ENCODE results near the gene KIAA0232.
"Not testable (repeated sequence)": the region's sequence is repeated elsewhere in the genome, so short reads cannot be mapped to it uniquely, and the experiment has no call there.

The KIAA0232 gene

DNA sequence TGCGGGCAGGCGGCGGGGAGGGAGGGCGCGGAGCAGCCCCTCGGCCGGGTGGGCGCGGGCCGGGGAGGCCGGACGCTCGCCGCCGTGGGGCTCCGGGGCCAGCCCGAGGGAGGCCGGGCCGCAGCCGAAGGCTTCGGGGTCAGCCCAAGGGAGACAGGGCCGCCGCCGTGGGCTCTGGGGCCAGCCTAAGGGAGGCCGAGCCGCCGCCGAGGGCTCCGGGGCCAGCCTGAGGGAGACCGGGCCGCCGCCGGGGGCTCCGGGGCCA, 251 bp downstream of the KIAA0232 start:
- TF ChIP-seq, protein P1, sequence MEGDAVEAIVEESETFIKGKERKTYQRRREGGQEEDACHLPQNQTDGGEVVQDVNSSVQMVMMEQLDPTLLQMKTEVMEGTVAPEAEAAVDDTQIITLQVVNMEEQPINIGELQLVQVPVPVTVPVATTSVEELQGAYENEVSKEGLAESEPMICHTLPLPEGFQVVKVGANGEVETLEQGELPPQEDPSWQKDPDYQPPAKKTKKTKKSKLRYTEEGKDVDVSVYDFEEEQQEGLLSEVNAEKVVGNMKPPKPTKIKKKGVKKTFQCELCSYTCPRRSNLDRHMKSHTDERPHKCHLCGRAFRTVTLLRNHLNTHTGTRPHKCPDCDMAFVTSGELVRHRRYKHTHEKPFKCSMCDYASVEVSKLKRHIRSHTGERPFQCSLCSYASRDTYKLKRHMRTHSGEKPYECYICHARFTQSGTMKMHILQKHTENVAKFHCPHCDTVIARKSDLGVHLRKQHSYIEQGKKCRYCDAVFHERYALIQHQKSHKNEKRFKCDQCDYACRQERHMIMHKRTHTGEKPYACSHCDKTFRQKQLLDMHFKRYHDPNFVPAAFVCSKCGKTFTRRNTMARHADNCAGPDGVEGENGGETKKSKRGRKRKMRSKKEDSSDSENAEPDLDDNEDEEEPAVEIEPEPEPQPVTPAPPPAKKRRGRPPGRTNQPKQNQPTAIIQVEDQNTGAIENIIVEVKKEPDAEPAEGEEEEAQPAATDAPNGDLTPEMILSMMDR (IDR thresholded peaks at IDR 0.05; ENCODE audit: insufficient read depth, low read depth, low read length, missing control alignments): no peak
- H3K4me3 ChIP-seq (ENCODE audit: low read depth, low read length): peak overlapping the region; percentile 90
- no peak for DNase-seq (ENCODE audit: low read depth)

DNA sequence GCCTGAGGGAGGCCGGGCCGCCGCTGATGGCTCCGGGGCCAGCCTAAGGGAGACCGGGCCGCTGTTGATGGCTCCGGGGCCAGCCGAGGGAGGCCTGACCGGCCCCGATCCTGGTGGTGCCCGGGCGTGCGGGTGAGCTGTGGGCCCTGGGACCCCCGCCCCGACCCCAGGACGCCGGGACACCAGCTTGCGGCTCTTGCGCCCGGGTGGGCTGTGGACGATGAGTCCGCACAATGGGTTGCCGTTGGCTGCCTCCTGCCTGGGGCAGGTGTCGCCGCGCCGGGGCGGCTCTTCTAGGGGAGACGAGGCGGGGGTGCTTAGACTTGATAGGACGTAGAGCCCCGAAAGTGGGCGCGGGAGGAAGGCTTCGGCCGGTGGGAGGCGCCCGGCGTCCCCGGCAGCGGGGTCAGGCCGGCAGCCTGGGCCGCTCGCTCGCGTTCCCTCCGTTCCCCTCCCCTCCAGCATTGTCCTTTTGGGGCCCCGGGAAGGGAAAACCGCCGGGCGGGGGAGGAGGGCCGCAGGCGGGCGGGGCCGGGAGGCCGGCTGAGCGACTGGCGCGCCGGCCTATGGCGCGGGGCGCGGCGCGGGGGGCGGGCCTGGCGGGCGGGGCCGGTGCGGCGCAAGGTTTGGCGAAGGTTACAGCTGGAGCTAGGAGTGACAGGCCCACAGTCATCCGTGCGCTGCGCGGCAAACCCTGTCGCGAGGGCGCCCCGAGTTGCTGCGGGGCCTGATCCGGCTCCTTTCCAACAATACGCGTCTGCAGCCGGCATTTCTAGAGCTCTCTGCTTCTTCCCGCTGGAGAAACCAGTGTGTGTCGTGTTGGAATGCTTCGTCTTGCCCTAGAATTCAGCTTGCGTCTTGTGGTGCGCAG, 819 bp downstream of the KIAA0232 start:
- peak; percentile 89 for DNase-seq (ENCODE audit: low read depth)
- TF ChIP-seq, protein P1 (IDR thresholded peaks at IDR 0.05; ENCODE audit: insufficient read depth, low read depth, low read length, missing control alignments): peak; percentile 11
- H3K4me3 ChIP-seq (ENCODE audit: low read depth, low read length): peak overlapping the region; percentile 90

DNA sequence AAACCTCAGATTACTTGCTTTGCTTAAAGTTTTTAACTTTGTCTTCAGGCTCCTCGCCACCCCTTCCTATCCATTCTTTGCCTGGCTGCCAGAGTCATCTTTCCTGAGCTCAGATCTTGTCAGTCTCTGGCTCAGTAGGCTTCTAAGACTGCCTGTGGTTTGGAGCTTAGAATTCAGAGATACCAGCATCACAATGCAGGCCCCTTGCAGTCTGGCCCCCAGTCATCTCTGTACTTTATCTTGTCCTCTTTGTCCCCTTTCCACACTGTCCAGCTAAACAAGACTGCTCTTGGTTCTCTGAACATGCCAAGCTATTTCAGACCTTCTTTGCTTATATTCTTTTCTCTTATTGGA, 3.0 kb downstream of the KIAA0232 start:
- TF ChIP-seq, protein P1 (IDR thresholded peaks at IDR 0.05; ENCODE audit: insufficient read depth, low read depth, low read length, missing control alignments): no peak
- no peak overlapping the region for H3K4me3 ChIP-seq (ENCODE audit: low read depth, low read length)
- DNase-seq (ENCODE audit: low read depth): no peak

DNA sequence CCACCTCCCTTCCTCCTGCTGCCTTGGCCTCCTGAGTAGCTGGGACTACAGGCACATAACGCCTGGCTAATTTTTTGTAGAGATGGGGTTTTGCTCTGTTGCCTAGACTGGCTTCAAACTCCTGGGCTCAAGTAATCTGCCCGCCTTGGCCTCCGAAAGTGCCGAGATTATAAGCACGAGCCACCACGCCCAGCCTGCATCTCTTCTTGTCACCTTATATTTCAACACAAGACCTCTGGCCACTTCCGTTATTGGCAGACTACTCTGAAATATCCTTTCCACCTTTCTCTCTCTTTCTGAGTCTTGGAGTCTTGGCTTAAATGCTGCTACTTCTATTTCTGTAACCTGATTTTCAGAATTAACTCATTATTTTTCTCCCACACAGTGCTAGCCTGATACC, 5.6 kb downstream of the KIAA0232 start:
- TF ChIP-seq, protein P1 (IDR thresholded peaks at IDR 0.05; ENCODE audit: insufficient read depth, low read depth, low read length, missing control alignments): no peak
- DNase-seq (ENCODE audit: low read depth): no peak
- H3K4me3 ChIP-seq (ENCODE audit: low read depth, low read length): no peak overlapping the region

DNA sequence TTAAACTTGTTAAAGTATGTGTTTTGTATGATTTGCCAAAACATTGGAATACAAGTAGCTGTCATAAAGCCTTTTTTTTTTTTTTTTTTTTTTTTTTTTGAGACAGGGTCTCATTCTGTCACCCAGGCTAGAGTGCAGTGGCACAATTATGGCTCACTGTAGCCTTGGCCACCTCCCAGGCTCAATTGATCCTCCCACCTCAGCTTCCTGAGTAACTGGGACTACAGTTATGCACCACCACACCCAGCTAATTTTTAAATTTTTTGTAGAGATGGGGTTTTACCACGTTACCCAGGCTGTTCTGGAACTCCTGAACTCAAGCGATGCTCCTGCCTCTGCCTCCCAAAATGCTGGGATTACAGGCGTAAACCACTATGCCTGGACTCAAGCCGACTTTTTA, 8.7 kb downstream of the KIAA0232 start:
- DNase-seq (ENCODE audit: low read depth); H3K4me3 ChIP-seq (ENCODE audit: low read depth, low read length): not testable (repeated sequence)

DNA sequence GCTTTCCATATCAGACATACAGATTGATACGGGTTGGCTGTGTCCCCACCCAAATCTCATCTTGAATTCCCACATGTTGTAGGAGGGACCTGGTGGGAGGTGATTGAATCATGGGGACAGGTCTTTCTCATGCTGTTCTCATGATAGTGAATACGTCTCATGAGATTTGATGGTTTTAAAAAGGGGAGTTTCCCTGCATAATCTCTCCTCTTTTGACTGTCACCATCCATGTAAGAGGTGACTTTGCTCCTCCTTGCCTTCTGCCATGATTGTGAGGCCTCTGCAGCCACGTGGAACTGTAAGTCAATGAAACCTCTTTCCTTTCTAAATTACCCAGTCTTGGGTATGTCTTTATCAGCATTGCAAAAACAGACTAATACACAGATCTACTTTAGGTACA, 9.3 kb downstream of the KIAA0232 start:
- H3K4me3 ChIP-seq (ENCODE audit: low read depth, low read length); DNase-seq (ENCODE audit: low read depth): not testable (repeated sequence)

DNA sequence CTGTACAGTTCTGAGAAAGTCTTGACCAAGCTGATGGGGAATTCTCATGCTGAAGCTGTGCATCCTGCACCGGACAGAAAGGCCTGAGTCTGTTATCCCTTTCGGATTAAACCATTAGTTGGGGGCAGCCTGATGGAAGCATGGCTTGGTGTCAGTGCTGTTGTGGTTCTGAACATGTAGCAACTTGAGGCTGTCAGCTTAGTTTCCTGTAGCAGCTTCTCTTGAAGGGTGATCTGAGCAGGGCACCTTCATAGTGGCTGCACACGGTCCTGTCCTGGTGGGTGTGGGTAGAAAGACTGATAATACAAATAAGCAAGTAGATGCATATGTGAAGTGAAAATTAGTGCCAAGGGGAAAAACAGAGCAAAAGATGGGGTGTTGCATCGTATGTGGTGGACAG, 11.7 kb downstream of the KIAA0232 start:
- no peak overlapping the region for H3K4me3 ChIP-seq (ENCODE audit: low read depth, low read length)
- DNase-seq (ENCODE audit: low read depth): no peak
- TF ChIP-seq, protein P1 (IDR thresholded peaks at IDR 0.05; ENCODE audit: insufficient read depth, low read depth, low read length, missing control alignments): no peak

DNA sequence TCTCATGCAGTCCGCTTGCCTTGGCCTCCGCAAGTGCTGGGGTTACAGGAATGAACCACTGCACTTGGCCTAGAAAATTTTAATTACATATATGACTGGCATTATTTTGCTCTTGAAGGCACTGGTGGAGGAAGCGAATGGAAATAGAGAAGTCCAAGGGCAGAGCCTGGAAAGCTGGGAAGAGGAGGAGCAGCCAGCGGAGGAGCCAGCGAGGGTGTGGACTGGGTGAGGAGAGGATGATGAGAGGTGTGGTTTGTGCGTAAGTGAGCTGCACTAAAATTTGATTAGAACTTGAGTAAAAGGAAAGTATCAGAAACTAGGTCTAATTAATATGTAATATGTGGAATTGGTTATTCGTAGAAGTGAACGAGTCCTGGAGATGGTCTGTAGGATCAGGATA, 13.3 kb downstream of the KIAA0232 start:
- no peak for DNase-seq (ENCODE audit: low read depth)
- H3K4me3 ChIP-seq (ENCODE audit: low read depth, low read length): no peak overlapping the region
- TF ChIP-seq, protein P1 (IDR thresholded peaks at IDR 0.05; ENCODE audit: insufficient read depth, low read depth, low read length, missing control alignments): no peak

DNA sequence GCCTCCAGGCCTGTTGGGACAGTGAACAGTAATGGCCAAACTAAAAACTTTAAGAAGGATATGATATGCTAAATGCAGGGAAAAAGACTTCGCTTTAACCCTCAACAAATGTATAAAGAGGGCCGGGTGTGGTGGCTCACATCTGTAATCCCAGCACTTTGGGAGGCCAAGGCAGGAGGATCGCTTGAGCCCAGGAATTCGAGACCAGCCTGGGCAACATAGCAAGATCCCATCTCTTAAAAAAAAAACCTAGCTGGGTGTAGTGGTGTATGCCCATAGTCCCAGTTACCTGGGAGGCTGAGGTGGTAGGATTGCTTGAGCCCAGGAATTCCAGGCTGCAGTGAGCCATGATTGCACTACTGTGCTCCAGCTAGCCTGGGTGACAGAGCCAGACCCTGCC, 14.8 kb downstream of the KIAA0232 start:
- DNase-seq (ENCODE audit: low read depth); H3K4me3 ChIP-seq (ENCODE audit: low read depth, low read length): not testable (repeated sequence)
